SIG-M5 treated with dmso at 0.1 percent for 504 hours (cell line): ENCODE data around the gene RBM43.
"Not testable (repeated sequence)": the region's sequence is repeated elsewhere in the genome, so short reads cannot be mapped to it uniquely, and the experiment has no call there.

Source experiments
- DNase-seq: peaks from one replicate; lab custom pipeline; 2025; ENCODE audit not compliant: unreplicated experiment; lab: John Stamatoyannopoulos, UW

RBM43 gene

DNA sequence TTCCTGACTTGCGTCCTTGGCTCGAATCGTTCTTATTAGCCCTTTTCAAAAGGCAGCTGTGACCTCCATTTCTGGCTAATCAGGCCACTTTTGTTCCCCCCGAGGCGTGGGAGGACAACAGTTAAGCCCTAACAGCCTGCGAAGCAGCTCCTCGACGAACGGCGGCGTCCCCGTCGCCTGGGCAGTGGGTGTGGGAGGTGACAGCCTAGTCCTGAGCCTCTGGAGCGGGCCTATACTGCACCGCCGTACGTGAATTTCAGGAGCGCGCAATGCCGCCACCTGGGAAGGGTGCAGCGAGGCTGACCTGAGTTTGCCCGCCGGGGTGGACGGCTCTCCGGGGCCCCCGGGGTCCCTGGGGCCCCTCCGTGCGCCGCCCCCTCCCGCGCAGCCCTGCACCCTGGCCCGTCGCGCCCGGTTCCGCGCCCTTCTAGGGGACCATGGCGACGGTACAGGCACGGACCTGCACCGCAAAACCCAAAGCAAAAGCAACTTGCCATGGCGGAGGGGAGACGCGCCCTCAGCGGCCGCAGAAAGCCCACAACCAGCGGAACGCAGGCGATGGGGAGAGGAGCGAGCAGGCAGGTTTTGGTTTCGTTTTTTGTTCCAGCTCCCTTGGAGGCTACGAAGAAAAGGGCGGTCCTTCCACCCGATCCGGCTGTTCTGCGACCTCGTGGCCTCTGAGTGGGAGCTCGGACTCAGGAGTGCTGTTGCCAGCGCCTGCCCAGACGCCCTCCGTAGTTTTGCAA lies at the start of gene RBM43:
TSS of gene RBM43 (minus strand) at position 633 of the 746 bp plus-strand sequence. CDS start at position 497, 136 bp downstream.
- peak; percentile 87 for DNase-seq

GRCh38 chr2:151310313-151310712 lies 48.6 kb upstream of the RBM43 start:
- DNase-seq, result not testable (repeated sequence)

DNA sequence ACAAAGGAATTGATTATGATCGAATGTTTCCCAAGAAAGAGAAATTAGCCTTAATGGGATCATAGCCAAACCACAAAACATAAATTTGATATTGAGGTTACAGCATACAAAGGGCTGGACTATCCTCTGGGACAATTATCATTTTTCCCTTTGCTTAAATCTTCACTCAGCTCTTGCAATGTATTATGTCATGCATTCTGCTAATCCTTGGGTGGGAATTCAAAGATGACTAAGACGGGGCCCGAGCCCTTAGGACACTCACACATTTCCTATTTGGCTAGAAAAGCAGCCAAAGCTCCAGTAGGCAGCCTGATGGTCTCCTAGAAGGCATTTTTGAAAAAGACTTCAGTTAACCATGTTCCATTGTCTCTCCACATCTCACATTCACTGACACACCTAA lies 45.0 kb upstream of the RBM43 start:
- DNase-seq, result no peak

GRCh38 chr2:151305129-151305691 lies 43.5 kb upstream of the RBM43 start:
- no peak for DNase-seq

- no peak for DNase-seq
These were observed 41.2 kb upstream of the RBM43 start for GRCh38 chr2:151302879-151303278.

DNA sequence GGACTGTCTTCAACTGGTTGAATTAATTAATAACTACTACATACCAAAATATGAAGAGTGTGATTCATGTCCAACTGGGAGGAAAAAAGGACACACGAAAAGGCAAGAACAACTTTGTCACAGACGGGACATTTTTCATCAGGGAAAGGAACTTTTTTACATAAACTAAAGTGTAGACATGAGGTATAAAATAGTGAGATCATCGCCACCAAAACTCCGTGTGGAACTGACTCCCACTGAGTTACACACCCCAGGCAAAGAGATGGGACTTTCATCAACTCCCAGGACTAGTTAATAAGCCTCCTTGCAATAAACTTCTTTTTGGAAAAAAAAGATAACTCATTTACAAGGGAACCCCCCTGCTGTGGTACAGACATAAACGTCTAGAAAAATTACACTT lies 40.7 kb upstream of the RBM43 start:
- no peak for DNase-seq

- DNase-seq, result peak; percentile 11
These were observed 38.4 kb upstream of the RBM43 start for GRCh38 chr2:151299920-151300539.

GRCh38 chr2:151297882-151298281 lies 36.2 kb upstream of the RBM43 start:
- DNase-seq, result peak; percentile 93

DNA sequence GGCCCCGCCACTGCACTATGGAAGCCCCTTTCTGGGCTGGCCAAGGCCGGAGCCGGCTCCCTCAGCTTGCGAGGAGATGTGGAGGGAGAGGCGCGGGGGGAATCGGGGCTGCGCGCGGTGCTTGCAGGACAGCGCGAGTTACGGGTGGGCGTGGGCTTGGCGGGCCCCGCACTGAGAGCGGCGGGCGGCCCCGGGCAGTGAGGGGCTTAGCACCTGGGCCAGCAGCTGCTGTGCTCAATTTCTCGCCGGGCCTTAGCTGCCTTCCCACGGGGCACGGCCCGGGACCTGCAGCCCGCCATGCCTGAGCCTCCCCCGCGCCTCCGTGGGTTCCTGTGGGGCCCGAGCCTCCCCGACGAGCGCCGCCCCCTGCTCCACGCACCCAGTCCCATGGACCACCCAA lies 34.3 kb upstream of the RBM43 start:
- not testable (repeated sequence) for DNase-seq

DNA sequence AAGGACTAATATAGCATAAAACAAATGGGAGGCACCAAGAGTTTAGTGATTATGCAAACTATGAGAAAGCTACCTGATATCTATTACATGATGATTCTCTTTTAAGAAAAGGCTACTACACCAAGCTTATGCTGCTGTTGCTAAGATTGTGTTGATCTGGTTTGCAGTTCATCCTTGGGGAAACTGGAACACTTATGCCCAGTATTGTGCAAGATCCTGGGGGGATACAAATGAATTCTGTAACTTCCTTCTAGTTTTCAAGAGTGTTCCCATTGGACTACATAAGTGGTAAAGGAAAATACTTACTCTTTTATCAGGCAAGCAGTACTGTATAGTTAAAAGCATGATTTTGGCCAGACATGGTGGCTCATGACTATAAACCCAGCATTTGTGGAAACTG lies 30.9 kb upstream of the RBM43 start:
- no peak for DNase-seq

DNA sequence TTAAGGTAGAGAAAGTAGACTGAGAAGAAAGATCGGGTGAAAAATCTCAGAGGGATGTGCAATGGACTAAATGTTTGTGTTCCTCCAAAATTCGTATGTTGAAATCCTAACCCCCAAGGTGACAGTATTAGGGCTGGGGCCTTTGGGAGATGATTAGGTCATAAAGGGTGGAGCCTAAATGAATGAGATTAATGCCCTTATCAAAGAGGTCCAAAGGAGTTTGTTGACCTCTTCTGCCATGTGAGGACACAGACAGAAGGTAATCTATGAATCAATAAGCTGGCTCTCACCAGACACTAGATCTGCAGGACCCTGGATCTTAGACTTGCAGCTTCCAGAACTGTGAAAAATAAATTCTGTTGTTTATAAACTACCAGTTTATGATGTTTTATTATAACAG lies 30.5 kb upstream of the RBM43 start:
- DNase-seq, result no peak

GRCh38 chr2:151291224-151291623 lies 29.6 kb upstream of the RBM43 start:
- DNase-seq, result no peak

GRCh38 chr2:151289972-151290866 lies 28.6 kb upstream of the RBM43 start:
- peak; percentile 84 for DNase-seq

GRCh38 chr2:151287513-151288250 lies 26.0 kb upstream of the RBM43 start:
- DNase-seq, result no peak

DNA sequence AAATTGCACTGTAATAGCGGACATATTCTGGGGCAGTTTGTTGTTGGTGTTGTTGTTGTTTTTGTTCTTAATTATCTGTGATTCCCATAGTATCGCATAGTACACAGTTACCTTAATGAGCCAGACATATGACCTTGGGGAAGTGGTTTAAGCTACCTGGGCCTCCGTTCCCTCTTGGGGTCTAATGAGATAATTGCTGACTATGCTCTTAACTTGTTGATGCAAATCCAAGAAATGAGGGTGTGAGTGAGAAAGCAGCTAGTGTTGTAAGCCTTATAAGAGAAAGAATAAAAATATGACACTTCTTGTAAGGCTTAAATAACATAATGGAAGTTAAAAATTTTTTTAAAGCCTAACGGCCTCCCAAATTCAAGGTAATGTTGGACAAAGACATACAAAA lies 20.7 kb upstream of the RBM43 start:
- no peak for DNase-seq

DNA sequence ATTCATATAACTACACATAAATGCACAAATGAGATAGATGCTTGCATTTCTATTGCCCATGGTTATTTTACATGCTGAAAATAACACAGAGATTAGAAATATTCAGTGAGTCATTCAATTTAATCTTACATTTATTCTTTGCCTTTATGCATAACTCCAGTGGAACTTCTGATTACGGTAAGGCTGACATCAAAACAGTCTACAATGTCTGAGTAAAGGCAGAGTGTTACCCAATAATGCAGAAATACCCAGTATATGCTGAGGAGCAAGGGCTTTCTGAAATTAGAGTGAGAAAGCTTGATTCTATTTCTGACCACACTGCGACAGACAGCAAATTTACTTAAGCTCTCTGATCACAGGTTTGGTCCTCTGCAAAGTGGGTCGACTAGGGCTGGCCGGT lies 18.6 kb upstream of the RBM43 start:
- DNase-seq, result no peak

DNA sequence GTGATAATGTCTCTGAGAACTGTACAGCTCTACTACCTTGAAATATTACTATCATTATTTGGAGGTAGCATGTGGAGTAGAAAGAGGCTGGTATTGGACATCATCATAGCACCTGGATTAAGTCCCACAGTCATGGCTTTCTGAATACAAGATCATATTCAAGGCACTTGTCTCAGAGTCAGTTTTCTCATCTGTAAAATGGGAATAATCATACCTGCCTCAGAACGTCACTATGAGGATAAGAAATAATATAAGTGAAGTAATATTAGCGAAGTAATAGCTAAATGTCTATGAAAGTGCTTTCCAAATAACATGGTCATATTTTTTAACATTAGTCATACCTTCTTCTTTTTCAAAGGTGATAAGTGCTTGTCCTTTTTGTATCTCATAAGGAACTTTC lies 16.8 kb upstream of the RBM43 start:
- DNase-seq, result no peak

GRCh38 chr2:151277067-151277466 lies 15.4 kb upstream of the RBM43 start:
- no peak for DNase-seq

DNA sequence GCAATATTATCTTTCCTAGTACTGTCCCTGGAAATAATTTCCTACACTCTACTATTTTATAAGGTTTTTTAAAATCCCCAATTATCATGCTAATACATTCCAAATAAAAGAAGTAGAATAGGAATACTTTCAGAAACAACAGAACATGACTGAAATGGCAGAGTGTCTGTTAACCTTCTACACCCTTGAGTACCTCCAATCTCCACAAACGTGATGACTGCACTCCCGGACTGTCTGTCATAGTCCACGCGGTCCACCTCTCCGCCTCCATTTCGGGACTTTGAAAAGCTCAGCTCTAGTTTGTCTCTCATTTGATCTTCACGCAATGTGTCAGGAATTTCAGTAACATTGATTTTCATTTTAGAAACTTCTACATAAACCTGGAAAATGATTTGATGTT lies 13.6 kb upstream of the RBM43 start:
- no peak for DNase-seq

GRCh38 chr2:151271824-151272223 lies 10.2 kb upstream of the RBM43 start:
- no peak for DNase-seq
